CD4-positive, alpha-beta T cell (primary cell): ENCODE measurements around the gene NEK3. TPM values are rescaled to one million over a fixed set of nuclear protein-coding genes. Genes with fewer than 3 reads are reported as not detected.
"Not testable (repeated sequence)": the region's sequence is repeated elsewhere in the genome, so short reads cannot be mapped to it uniquely, and the experiment has no call there.

Experiments
- ATAC-seq: fragments of 200-7000 bp; cut with Tn5 transposase; one replicate; pipeline ENCODE4 v1.10.0; 2022; ENCODE audit warnings: mild to moderate bottlenecking; ENCODE audit not compliant: poor library complexity
- CTCF ChIA-PET: fragments of 350-600 bp; sonication (Branson Sonifier 250); formaldehyde crosslinking; loops from one replicate; lab custom pipeline; 2021; ENCODE audit warnings: antibody characterized with exemption, inconsistent platforms; lab: Charles Lee
- POLR2A ChIA-PET: fragments of 350-600 bp; sonication (Branson Sonifier 250); formaldehyde crosslinking; loops from one replicate; lab custom pipeline; 2021; ENCODE audit warnings: antibody characterized with exemption, inconsistent platforms; lab: Charles Lee
- DNase-seq, 14 experiments: peaks; one replicate each; pipeline ENCODE4 v3.0.0-alpha.2; 2013 to 2020; ENCODE audit warnings: mixed read lengths in 2 of 14
- H3K27ac ChIP-seq, 2 donors: one replicate each; pipeline versions ENCODE4 v1.5.1 to v1.7.0; 2013; ENCODE audit warnings: low read length in 2 of 2, low read depth in 1 of 2, mild to moderate bottlenecking in 1 of 2
- H3K27me3 ChIP-seq, 2 experiments: 1 replicate in 1 of 2; 2 replicates in 1 of 2; pipeline versions ENCODE4 v1.6.1 to v1.7.0; 2013; ENCODE audit warnings: low read length in 2 of 2, control low read depth in 1 of 2, mild to moderate bottlenecking in 1 of 2, moderate library complexity in 1 of 2; ENCODE audit not compliant: insufficient read depth in 2 of 2, control insufficient read depth in 1 of 2
- H3K36me3 ChIP-seq: one replicate; pipeline ENCODE4 v1.6.1; 2013; ENCODE audit warnings: low read length, control low read depth; ENCODE audit not compliant: insufficient read depth
- H3K4me1 ChIP-seq: one replicate; pipeline ENCODE4 v1.6.1; 2013; ENCODE audit warnings: low read length, control low read depth; ENCODE audit not compliant: insufficient read depth
- H3K4me3 ChIP-seq: one replicate; pipeline ENCODE4 v1.5.1; 2013; ENCODE audit warnings: mild to moderate bottlenecking, low read length, moderate library complexity
- H3K9me3 ChIP-seq, 2 experiments: 1 replicate in 1 of 2; 2 replicates in 1 of 2; pipeline versions ENCODE4 v1.6.1 to v1.7.0; 2013; ENCODE audit warnings: low read length in 2 of 2, mild to moderate bottlenecking in 2 of 2, control low read depth in 1 of 2, moderate library complexity in 1 of 2; ENCODE audit not compliant: control insufficient read depth in 1 of 2, insufficient read depth in 1 of 2
- H3K27ac Mint-ChIP-seq: one replicate; pipeline ENCODE4 v1.8.0; 2020; ENCODE audit warnings: mixed read lengths
- H3K27me3 Mint-ChIP-seq: one replicate; pipeline ENCODE4 v1.8.0; 2021; ENCODE audit warnings: mixed read lengths
- H3K36me3 Mint-ChIP-seq: one replicate; pipeline ENCODE4 v1.8.0; 2021; ENCODE audit warnings: low read depth, mixed read lengths
- H3K4me1 Mint-ChIP-seq: one replicate; pipeline ENCODE4 v1.8.0; 2021; ENCODE audit warnings: low read depth, mixed read lengths
- H3K4me3 Mint-ChIP-seq: one replicate; pipeline ENCODE4 v1.8.0; 2020; ENCODE audit warnings: mild to moderate bottlenecking, mixed read lengths
- H3K9me3 Mint-ChIP-seq: one replicate; pipeline ENCODE4 v1.8.0; 2020; ENCODE audit warnings: mixed read lengths
- intact Hi-C, 2 experiments: fragments of 100-400 bp; cut with DNase I in 1 of 2; cut with micrococcal nuclease in 1 of 2; formaldehyde crosslinking; loops; one replicate each; pipeline versions ENCODE4 v1.15.1 to v1.9.0; 2023 to 2025; cut with DNase I, micrococcal nuclease
- polyA plus RNA-seq, 2 donors: library from polyadenylated mRNA; unstranded; fragments of 120-200 nt; gene quantifications; one replicate each; pipeline ENCODE4 v1.2.1, GENCODE V29; 2013
- total RNA-seq, 174 experiments: library from RNA in 2 of 174; stranded (reverse) in 2 of 174; gene quantifications; one replicate each; pipeline ENCODE4 v1.2.3 and lab custom pipeline; 2021 to 2026
- TF ChIP-seq, protein P1 (sequence below): fragments of 200-600 bp; IDR thresholded peaks from one replicate; pipeline ENCODE4 v1.8.0; 2022; ENCODE audit warnings: antibody characterized with exemption, mild to moderate bottlenecking

Gene NEK3, protein sequence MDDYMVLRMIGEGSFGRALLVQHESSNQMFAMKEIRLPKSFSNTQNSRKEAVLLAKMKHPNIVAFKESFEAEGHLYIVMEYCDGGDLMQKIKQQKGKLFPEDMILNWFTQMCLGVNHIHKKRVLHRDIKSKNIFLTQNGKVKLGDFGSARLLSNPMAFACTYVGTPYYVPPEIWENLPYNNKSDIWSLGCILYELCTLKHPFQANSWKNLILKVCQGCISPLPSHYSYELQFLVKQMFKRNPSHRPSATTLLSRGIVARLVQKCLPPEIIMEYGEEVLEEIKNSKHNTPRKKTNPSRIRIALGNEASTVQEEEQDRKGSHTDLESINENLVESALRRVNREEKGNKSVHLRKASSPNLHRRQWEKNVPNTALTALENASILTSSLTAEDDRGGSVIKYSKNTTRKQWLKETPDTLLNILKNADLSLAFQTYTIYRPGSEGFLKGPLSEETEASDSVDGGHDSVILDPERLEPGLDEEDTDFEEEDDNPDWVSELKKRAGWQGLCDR
- 1 to 10 TPM; 7.0 TPM for total RNA-seq
- 7.3 TPM for polyA plus RNA-seq (2013, experiment 1 of 2)
- 7.6 TPM for polyA plus RNA-seq (2013, experiment 2 of 2)
- 1.4 to 12.7 (median 6.1) reads per million in 172 experiments for total RNA-seq (lab: John Stamatoyannopoulos, UW)

DNA sequence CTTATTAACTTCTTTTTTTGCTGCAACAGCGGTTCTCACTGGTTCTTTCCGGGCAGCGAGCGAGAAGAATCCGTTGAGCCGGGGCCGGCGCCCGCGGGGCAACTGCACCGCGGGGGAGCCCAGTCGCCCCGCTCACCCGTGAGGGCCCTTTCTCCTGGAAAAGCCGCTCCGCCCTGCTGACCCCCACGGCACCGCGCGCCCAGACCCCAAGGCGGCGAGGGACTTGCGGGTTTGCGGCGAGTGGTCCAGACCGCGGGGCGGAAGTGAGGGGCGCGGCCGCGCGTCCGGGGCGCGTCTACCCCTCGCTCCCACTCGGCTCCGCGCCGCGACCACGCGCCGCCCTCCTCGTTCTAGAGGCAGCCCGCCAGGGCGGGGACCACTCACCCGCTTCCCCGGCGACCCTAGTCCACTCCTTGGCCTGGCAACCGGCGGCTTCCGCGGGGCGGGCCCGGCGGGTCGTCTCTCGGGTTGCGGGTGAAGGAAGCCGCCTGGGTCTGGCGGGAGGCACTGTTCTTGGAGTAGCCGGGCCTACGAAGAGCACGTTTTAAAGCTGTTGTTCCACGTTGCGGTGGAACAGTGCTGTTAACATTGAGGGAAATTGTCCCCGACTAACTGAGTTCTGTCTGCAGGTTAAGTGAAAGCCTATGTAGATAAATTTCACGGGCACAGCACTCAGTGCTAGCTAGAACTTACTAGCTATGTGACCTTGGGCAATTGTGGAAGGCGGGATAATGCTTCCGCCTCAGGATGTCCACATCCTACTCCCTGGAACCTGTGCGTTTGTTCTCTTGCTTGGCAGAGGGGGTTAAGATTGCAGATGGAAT, at the start of gene NEK3:
TSS of gene NEK3 (minus strand) at position 439 of the 824 bp plus-strand sequence. CDS start 3,406 bp downstream, outside the sequence.
- peak; percentile 20 to 59 (median 43) for DNase-seq
- Histone ChIP-seq H3K9me3 (no peaks in the 10 kb centered on the region), H3K36me3 (no peaks in the 10 kb centered on the region), H3K4me1 (peaks cover 16% of the 10 kb centered on the region), H3K4me3 (peak within 1 kb of the TSS; percentile 62), H3K27ac (no peak within 1 kb of the TSS), H3K27me3 (no peaks in the 10 kb centered on the region)
- Mint-ChIP-seq H3K36me3 (no peaks in the 10 kb centered on the region), H3K4me1 (peaks cover 43% of the 10 kb centered on the region), H3K27me3 (no peaks in the 10 kb centered on the region), H3K27ac (peak within 1 kb of the TSS; percentile 83), H3K9me3 (no peaks in the 10 kb centered on the region), H3K4me3 (peak within 1 kb of the TSS; percentile 92)
- intact Hi-C loops: loop anchor here in 1 of 2 experiments (10.0 kb wide), 1 partner anchor 295 kb away; the partner anchor contains the start of genes CKAP2 and VPS36
- CTCF ChIA-PET: interaction anchor here (1.3 kb wide), 1 partner anchor 291 kb away, joined by 3 read pairs; the partner anchor contains the start of gene VPS36
- POLR2A ChIA-PET: interaction anchor here (0.6 to 2.0 kb wide), 7 partner anchors 10 to 706 kb away, joined by 3 to 10 read pairs (median 5); partner anchors contain the start of gene ALG11
- ATAC-seq: peak; percentile 87
- TF ChIP-seq, protein P1, sequence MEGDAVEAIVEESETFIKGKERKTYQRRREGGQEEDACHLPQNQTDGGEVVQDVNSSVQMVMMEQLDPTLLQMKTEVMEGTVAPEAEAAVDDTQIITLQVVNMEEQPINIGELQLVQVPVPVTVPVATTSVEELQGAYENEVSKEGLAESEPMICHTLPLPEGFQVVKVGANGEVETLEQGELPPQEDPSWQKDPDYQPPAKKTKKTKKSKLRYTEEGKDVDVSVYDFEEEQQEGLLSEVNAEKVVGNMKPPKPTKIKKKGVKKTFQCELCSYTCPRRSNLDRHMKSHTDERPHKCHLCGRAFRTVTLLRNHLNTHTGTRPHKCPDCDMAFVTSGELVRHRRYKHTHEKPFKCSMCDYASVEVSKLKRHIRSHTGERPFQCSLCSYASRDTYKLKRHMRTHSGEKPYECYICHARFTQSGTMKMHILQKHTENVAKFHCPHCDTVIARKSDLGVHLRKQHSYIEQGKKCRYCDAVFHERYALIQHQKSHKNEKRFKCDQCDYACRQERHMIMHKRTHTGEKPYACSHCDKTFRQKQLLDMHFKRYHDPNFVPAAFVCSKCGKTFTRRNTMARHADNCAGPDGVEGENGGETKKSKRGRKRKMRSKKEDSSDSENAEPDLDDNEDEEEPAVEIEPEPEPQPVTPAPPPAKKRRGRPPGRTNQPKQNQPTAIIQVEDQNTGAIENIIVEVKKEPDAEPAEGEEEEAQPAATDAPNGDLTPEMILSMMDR: no peak

DNA sequence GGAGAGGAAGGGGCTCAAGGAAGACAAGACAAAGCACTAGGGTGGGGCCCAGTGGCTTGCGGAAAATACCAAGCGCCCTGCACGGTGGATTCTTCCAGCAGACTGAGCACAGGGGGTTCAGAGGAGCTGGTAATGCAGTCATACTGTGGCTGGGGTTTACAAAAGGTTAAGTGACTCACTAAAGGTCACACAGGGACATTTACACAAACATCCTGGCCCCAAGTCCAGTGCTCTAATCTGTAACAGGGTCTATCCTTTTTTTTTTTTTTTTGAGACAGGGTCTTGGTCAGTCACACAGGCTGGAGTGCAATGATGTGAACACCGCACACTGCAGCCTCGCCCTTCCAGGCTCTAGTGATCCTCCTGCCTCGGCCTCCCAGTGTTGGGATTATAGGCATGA, 49.0 kb upstream of the NEK3 start:
- H3K9me3 Mint-ChIP-seq, H3K27me3 Mint-ChIP-seq, H3K36me3 ChIP-seq, ATAC-seq, H3K27ac Mint-ChIP-seq, H3K4me3 Mint-ChIP-seq, H3K36me3 Mint-ChIP-seq, H3K4me1 ChIP-seq, H3K27me3 ChIP-seq, CTCF ChIA-PET, POLR2A ChIA-PET, H3K9me3 ChIP-seq, H3K4me3 ChIP-seq, DNase-seq, H3K27ac ChIP-seq, H3K4me1 Mint-ChIP-seq: not testable (repeated sequence)
- intact Hi-C loops: loop anchor here in 1 of 2 experiments (10.0 kb wide), 1 partner anchor 1084 kb away; no protein-coding TSS in a partner anchor

DNA sequence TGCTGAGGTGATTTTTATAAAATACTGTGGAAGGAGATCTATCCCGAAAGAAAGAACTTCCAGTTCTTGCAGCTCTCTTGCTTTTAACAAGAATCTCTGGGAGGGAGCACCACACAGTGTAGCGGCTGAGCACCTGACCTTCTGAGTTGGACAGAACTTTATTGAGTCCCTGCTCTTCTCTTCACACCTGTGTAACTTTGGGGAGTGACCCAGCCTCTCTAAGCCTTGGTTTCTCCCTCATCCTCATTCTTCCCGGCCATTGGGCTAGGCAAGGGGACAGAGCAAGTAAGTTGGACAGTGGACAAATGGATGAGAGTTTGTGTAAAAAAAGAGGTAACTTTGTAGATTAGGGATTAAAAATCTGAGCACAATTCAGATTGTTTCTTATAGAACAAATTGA, 48.5 kb upstream of the NEK3 start:
- H3K27me3 ChIP-seq, ATAC-seq, H3K27ac ChIP-seq, DNase-seq, H3K9me3 ChIP-seq, H3K27ac Mint-ChIP-seq, H3K4me3 ChIP-seq, POLR2A ChIA-PET, H3K36me3 ChIP-seq, H3K4me1 ChIP-seq, H3K4me1 Mint-ChIP-seq, H3K27me3 Mint-ChIP-seq, CTCF ChIA-PET, H3K9me3 Mint-ChIP-seq, H3K36me3 Mint-ChIP-seq, H3K4me3 Mint-ChIP-seq: not testable (repeated sequence)
- intact Hi-C loops: loop anchor here in 1 of 2 experiments (10.0 kb wide), 1 partner anchor 1083 kb away; no protein-coding TSS in a partner anchor

DNA sequence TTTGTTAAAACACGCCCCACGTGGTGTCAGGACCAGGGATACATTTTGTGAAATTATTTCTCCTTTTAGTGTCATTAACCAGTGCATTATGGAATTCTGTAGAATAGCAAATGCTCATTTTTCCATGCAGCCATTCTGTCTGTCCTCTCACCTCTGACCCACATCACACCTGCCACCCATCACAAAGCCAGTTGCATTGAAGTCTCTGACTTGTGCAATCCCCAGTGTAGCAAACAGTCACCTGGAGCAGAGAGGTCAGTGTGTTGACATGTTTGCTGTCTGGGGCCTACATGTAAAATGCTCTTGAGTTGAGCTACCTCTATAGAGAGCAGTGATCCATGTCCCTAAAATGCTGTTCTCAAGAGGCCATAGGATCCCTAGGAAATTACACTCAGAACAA, 47.9 kb upstream of the NEK3 start:
- H3K27ac ChIP-seq, H3K27ac Mint-ChIP-seq, H3K4me1 ChIP-seq, H3K9me3 Mint-ChIP-seq, H3K4me3 ChIP-seq, POLR2A ChIA-PET, H3K4me3 Mint-ChIP-seq, H3K27me3 Mint-ChIP-seq, DNase-seq, H3K36me3 Mint-ChIP-seq, H3K36me3 ChIP-seq, H3K9me3 ChIP-seq, H3K4me1 Mint-ChIP-seq, CTCF ChIA-PET, ATAC-seq, H3K27me3 ChIP-seq: not testable (repeated sequence)
- intact Hi-C loops: loop anchor here in 1 of 2 experiments (10.0 kb wide), 1 partner anchor 1083 kb away; no protein-coding TSS in a partner anchor

DNA sequence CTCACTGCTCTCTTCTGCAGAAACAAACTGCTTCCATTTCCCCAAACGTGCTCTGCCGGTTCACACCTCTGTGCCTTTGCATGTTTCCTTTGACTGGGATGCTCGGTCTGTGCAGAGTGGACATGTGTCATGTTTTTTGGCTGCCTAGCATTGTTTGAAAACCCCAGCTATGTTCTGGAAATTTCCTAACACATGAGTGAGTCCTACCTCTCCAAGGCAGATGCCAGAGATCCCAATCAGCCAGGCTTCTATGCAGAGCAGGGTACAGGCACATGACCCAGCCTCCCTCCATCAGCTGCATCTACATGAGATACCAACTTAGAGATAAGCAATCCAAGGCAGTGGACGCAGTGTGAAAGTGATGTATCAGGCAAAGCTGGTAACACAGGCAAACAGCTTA, 45.1 kb upstream of the NEK3 start:
- H3K9me3 Mint-ChIP-seq, CTCF ChIA-PET, H3K4me1 ChIP-seq, H3K36me3 Mint-ChIP-seq, H3K4me3 Mint-ChIP-seq, H3K27me3 Mint-ChIP-seq, H3K27ac ChIP-seq, POLR2A ChIA-PET, H3K27ac Mint-ChIP-seq, H3K27me3 ChIP-seq, DNase-seq, ATAC-seq, H3K36me3 ChIP-seq, H3K4me3 ChIP-seq, H3K9me3 ChIP-seq: not testable (repeated sequence)
- intact Hi-C loops: loop anchor here in 1 of 2 experiments (10.0 kb wide), 1 partner anchor 1080 kb away; no protein-coding TSS in a partner anchor
- peaks cover 11% of the 10 kb centered on the region for H3K4me1 Mint-ChIP-seq
